ENCODE data around the gene BTBD1. TPM values are rescaled to one million over a fixed set of nuclear protein-coding genes. Genes with fewer than 3 reads are reported as not detected.

The BTBD1 gene
- total RNA-seq, 1 experiment from 2014 or later, result 80.0 TPM

DNA sequence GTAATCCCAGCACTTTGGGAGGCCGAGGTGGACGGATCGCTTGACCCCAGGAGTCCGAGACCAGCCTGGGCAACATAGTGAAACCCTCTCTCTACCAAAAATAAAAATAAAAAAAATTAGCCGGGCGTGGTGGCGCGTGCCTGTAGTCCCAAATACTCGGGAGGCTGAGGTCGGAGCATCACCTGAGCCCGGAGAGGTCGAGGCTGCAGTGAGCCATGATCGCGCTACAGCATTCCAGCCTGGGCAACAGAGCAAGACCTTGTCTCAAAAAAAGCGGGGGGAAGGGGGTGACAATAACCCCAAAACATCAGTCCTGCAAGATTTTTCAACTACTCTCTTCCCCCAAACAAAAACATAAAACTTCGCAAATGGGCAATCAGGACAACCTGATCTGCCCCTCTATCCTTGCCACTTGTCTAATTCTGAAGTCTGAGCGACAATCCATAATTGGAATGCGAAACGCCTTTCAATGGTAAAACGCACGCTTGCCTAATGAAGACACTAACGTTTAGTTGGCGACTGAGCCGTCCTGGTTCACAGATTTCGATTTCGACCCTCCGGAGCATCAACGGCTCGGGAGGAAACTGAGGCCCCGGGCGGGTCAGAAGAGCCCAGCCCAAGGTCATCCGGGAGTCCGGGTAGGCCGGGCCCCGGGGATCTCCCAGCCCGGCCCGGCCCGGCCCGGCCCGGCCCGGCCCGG, 868 bp downstream of the BTBD1 start:
- H3K27me3 ChIP-seq (ENCODE audit: insufficient read depth, low read length), result no peaks in the 10 kb centered on the region
- TF ChIP-seq FOSL1 (IDR thresholded peaks at IDR 0.05; ENCODE audit: low read depth) (no peak), EZH2 (IDR thresholded peaks at IDR 0.05) (no peak), EZH2phosphoT487 (IDR thresholded peaks at IDR 0.05; ENCODE audit: borderline replicate concordance) (no peak), POLR2A (IDR thresholded peaks at IDR 0.05; ENCODE audit: borderline replicate concordance, extremely low read depth, insufficient read depth, insufficient read length) (no peak), SP1 (IDR thresholded peaks at IDR 0.05; ENCODE audit: low read depth) (no peak), JUND (IDR thresholded peaks at IDR 0.05) (no peak)
- TF ChIP-seq, protein P1, sequence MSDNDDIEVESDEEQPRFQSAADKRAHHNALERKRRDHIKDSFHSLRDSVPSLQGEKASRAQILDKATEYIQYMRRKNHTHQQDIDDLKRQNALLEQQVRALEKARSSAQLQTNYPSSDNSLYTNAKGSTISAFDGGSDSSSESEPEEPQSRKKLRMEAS (IDR thresholded peaks at IDR 0.05), result no peak
- peaks cover 57% of the 10 kb centered on the region for H3K79me2 ChIP-seq (ENCODE audit: insufficient read depth, low read length)
- ATAC-seq (peak; percentile 12), DNase-seq (ENCODE audit: low read depth, low spot score) (no peak)
- ChIA-PET POLR2A (no interaction called here), RAD21 (ENCODE audit: low non-redundant PET in 1 of 2, low total read pairs in 2 of 2, uncharacterized antibody in 2 of 2, unreplicated experiment in 2 of 2) (interaction anchor here in 1 of 2 experiments (0.6 kb wide), 1 partner anchor 213 kb away, joined by 4 read pairs; no protein-coding TSS in a partner anchor), CTCF (no interaction called here)
- intact Hi-C loops (cut with micrococcal nuclease), result no loop called here
- no TSS peak for BruUV-seq (replicated peaks)
- peak overlapping the region; percentile 66 to 91 for H3K4me3 ChIP-seq (replicated peaks in 1 of 2; ENCODE audit: low read depth in 1 of 2, low read length in 2 of 2)
- peak overlapping the region; percentile 97 for H3K27ac ChIP-seq (ENCODE audit: low read depth, low read length)
- peak overlapping the region; percentile 87 for H3K4me2 ChIP-seq (ENCODE audit: low read length)
- no peaks in the 10 kb centered on the region for H3K9me2 ChIP-seq (ENCODE audit: insufficient read depth)
- H2AFZ ChIP-seq (ENCODE audit: low read depth, low read length, poor library complexity, severe bottlenecking), result no peak overlapping the region
- peaks cover 9 to 22% of the 10 kb centered on the region in 2 experiments; a peak in 3 of 4 replicates for H3K4me1 ChIP-seq (ENCODE audit: control insufficient read depth in 1 of 2, insufficient read depth in 2 of 2, low read length in 2 of 2)
- peak overlapping the region; percentile 90 for H3K9ac ChIP-seq (ENCODE audit: low read length)
- H3K36me3 ChIP-seq (ENCODE audit: control insufficient read depth in 1 of 2, insufficient read depth in 2 of 2, low read length in 2 of 2), result peaks cover 2 to 20% of the 10 kb centered on the region in 2 experiments; a peak in 2 of 4 replicates
- no peaks in the 10 kb centered on the region for H3K9me3 ChIP-seq (ENCODE audit: control insufficient read depth in 1 of 2, insufficient read depth in 1 of 2, low read depth in 1 of 2, low read length in 2 of 2)
- peaks cover 12% of the 10 kb centered on the region; the same call in 1 of the 2 replicates for H4K20me1 ChIP-seq (ENCODE audit: insufficient read depth)

DNA sequence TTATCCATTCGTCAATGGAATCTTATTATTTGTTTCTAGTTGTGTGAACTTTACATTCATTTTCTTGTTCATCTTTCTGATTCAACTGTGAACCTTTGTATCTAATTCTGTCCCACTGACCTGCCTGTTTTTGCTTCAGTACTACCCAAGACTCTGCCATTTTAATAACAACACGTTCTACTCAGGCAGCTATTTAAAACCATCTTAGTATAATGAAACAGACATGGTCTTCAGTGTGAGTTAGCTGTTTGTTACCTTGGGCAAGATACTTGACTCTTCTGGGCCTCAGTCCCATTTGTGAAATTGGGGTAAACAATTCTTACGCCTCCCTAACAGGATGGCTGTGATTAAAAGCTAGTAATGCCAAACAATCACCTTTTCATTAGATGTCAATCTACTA, 1.6 kb downstream of the BTBD1 start:
- TF ChIP-seq CBX3 (IDR thresholded peaks at IDR 0.05; ENCODE audit: low read depth) (no peak), TCF7L2 (IDR thresholded peaks at IDR 0.05; ENCODE audit: borderline replicate concordance, extremely low read depth, insufficient read depth, insufficient read length) (no peak), EZH2phosphoT487 (IDR thresholded peaks at IDR 0.05; ENCODE audit: borderline replicate concordance) (no peak), FOSL1 (IDR thresholded peaks at IDR 0.05; ENCODE audit: low read depth) (no peak), ZNF274 (IDR thresholded peaks at IDR 0.05; ENCODE audit: low read depth, low read length) (no peak), ZFX (IDR thresholded peaks at IDR 0.05) (no peak), YY1 (IDR thresholded peaks at IDR 0.05; ENCODE audit: extremely low read depth, insufficient replicate concordance, low read depth, low read length) (no peak), SIN3A (IDR thresholded peaks at IDR 0.05; ENCODE audit: low read depth) (no peak)
- Histone ChIP-seq H3K27ac (ENCODE audit: low read depth, low read length) (no peak overlapping the region), H2AFZ (ENCODE audit: low read depth, low read length, poor library complexity, severe bottlenecking) (no peak overlapping the region), H3K79me2 (ENCODE audit: insufficient read depth, low read length) (peaks cover 65% of the 10 kb centered on the region), H3K27me3 (ENCODE audit: insufficient read depth, low read length) (no peaks in the 10 kb centered on the region), H3K9me3 (ENCODE audit: control insufficient read depth in 1 of 2, insufficient read depth in 1 of 2, low read depth in 1 of 2, low read length in 2 of 2) (no peaks in the 10 kb centered on the region), H3K4me1 (ENCODE audit: control insufficient read depth in 1 of 2, insufficient read depth in 2 of 2, low read length in 2 of 2) (peaks cover 9 to 22% of the 10 kb centered on the region in 2 experiments; a peak in 3 of 4 replicates), H3K4me3 (replicated peaks in 1 of 2; ENCODE audit: low read depth in 1 of 2, low read length in 2 of 2) (peak overlapping the region; percentile 66 to 91), H3K9ac (ENCODE audit: low read length) (peak overlapping the region; percentile 90), H4K20me1 (ENCODE audit: insufficient read depth) (peaks cover 12% of the 10 kb centered on the region; the same call in 1 of the 2 replicates), H3K9me2 (ENCODE audit: insufficient read depth) (no peaks in the 10 kb centered on the region), H3K4me2 (ENCODE audit: low read length) (peak overlapping the region; percentile 87), H3K36me3 (ENCODE audit: control insufficient read depth in 1 of 2, insufficient read depth in 2 of 2, low read length in 2 of 2) (peaks cover 2 to 20% of the 10 kb centered on the region in 2 experiments; a peak in 2 of 4 replicates)
- CTCF ChIA-PET, result no interaction called here
- intact Hi-C loops (cut with micrococcal nuclease), result no loop called here
- DNase-seq (ENCODE audit: low read depth, low spot score), result no peak
- POLR2A ChIA-PET, result no interaction called here
- no peak for ATAC-seq
- RAD21 ChIA-PET (ENCODE audit: low non-redundant PET in 1 of 2, low total read pairs in 2 of 2, uncharacterized antibody in 2 of 2, unreplicated experiment in 2 of 2), result no interaction called here
- TSS peak; percentile 50 for BruUV-seq (replicated peaks)

Data from HCT116 (cell line).